Occipital lobe (tissue), 2 donors: Measurements from ENCODE around the gene PAK2. TPM values are rescaled to one million over a fixed set of nuclear protein-coding genes. Genes with fewer than 3 reads are reported as not detected.
A peak's percentile ranks its signal among the peaks of the same experiment; 100 is the strongest.
"Not testable (repeated sequence)": the region's sequence is repeated elsewhere in the genome, so short reads cannot be mapped to it uniquely, and the experiment has no call there.

ENCODE experiments used
- DNase-seq: peaks from one replicate; lab custom pipeline; 2025; lab: John Stamatoyannopoulos, UW
- total RNA-seq: library from RNA; depleted of rRNA; stranded (reverse); fragments of >200 nt; gene quantifications from one replicate; pipeline ENCODE4 v1.2.3, GENCODE V29; 2014

The PAK2 gene
- total RNA-seq, 1 donor from 2014 or later = 54.4 TPM

DNA sequence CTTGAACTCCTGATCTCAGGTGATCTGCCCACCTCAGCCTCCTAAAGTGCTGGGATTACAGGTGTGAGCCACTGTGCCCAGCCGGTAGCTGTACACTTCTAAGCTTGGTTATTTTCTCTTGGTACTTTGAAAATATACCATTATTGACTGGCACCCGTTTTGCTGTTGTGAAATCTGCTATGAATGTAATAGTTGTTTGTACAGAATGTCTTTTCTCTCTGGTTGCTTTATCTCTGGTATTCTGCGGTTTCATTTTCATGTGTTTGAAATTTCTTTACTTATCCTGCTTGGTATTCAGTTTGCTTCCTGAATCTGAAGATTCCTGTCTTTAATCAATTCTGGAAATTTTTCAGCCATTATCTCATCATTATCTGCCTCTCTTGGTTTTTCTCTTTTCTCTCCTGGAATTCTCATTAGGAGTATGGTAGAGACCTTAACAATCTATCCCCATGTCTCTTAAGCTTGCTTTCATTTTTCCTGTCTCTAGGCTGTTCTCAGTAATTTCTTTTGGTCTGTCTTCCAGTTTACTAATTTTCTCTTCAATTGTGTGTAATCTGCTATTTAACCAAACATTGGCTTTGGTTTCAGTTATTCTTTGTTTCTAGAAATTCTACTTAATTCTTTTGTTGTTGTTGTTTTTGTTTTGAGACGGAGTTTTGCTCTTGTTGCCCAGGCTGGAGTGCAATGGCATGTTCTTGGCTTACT is 2.8 kb upstream of the PAK2 start:
- DNase-seq = no peak

DNA sequence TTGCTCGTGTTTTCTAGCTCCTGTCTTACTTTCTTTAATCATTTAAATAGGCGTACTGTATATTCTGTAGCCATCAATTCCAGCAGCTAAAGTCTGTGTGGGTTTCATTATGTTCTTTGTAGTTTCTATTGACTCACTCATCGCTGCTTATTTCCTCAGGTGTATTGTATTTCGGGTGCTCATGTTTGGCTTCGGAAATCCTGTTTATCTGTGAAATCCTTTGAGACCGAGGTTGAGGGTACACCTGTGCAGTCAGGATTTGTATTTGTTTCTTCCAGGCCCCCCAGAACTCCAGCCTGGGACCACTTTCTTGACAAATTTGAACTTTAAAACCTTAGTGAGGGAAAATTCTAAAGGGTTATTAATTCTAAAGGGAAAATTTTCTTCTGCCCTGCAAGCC is 2.0 kb upstream of the PAK2 start:
- DNase-seq = no peak

- DNase-seq = peak; percentile 28
These were observed 1.0 kb downstream of the PAK2 start for GRCh38 chr3:196740481-196741248.

DNA sequence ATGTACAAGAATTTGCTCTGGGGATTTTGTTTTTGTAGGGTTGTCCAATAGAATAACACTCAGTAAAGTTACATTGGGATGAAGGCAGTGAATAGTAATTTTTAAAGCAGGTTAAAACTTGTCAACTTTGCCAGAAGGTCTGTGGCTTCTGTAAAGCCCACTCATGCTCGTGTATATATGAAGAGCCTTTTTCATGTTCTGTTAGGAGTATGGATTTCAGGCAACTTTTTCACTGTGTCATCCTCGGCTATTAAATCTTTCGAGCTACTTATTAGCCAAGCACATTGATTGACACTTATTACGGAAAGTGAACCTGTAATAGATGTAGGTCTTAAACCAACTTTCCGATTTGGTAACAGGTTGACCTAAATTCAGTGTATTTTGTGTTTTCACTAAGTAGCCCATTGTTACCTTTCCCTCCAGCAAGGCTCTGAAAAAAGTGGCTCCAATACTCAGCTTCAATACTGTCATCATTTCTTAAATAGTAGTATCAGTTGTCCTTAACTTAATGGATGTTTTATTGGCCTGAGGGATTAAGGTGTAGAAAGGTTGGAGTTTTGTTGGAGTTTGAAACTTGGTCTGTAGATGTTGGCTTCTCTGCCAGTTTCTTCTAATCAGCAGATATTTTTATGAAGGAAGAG is 1.7 kb downstream of the PAK2 start:
- DNase-seq = no peak

DNA sequence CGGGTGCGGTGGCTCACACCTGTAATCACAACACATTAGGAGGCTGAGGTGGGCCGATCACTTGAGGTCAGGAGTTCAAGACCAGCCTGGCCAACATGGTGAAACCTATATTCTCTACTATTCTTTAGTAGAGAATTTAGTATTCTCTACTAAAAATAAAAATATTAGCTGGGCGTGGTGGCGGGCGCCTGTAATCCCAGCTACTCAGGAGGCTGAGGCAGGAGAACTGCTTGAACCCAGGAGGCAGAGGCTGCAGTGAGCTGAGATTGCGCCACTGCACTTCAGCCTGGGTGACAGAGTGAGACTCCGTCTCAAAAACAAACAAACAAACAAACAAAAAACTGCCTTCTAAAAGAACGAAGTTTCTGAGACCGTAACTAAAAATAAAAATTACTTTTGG is 3.9 kb downstream of the PAK2 start:
- not testable (repeated sequence) for DNase-seq

- DNase-seq = no peak
These were observed 9.5 kb downstream of the PAK2 start for GRCh38 chr3:196749125-196749524.

GRCh38 chr3:196753201-196753600 is 13.5 kb downstream of the PAK2 start:
- DNase-seq = no peak

DNA sequence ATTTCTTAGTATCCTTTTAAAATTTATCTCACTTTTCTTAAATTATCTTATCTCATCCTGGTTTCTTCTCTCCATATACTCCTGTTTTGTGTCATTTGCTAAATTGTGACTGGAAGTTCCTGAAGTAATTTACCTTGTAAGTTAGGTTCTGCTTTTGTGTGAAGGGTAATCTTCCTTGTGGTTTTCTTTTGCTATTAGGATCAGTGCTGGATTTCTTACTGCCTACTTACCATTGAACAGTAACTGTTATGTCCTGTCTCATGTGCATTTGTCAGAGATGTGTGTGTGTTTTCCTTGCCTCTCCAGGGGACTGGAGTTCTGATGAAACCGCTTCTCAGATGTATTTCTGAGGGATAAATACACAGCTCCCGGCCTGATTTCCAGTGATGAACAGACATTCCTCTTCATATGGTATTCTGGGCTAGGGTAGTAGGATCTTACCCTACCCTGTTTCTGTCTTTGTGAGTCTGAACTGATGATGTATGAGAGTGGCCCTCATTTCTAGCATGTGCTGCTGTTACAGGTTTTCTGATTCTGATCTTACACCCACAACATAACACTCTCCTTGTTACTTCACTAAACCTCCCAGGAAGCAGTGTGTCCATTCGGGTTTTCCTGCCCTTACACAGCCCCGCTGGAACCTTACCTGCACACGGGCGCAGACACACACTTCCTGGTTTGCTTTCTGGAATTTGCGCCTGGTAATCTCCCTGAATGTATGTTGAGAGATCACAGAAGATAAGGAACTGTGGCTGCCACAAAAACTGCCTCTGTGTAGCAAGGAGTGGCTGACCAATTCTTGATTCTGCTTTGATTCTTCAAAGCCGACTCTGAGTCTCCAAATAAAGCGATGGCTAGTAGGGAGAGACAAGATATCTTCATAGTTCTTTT is 14.7 kb downstream of the PAK2 start:
- no peak for DNase-seq

DNA sequence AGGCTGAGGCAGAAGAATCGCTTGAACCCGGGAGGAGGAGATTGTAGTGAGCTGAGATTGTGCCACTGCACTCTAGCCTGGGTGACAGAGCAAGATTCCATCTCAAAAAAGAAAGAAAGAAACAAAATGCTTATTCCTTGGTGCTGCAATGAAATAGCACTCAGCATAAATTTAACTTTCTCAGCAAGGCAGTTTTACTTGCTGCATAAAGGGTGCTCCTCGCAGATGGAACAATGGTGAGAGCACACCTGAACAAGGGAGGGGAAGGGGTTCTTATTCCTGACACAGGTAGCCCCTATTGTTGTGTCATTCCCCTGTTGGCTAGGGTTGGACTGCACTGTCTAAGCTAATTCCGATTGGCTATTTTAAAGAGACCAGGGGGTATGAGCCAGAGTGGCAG is 17.1 kb downstream of the PAK2 start:
- DNase-seq = no peak

DNA sequence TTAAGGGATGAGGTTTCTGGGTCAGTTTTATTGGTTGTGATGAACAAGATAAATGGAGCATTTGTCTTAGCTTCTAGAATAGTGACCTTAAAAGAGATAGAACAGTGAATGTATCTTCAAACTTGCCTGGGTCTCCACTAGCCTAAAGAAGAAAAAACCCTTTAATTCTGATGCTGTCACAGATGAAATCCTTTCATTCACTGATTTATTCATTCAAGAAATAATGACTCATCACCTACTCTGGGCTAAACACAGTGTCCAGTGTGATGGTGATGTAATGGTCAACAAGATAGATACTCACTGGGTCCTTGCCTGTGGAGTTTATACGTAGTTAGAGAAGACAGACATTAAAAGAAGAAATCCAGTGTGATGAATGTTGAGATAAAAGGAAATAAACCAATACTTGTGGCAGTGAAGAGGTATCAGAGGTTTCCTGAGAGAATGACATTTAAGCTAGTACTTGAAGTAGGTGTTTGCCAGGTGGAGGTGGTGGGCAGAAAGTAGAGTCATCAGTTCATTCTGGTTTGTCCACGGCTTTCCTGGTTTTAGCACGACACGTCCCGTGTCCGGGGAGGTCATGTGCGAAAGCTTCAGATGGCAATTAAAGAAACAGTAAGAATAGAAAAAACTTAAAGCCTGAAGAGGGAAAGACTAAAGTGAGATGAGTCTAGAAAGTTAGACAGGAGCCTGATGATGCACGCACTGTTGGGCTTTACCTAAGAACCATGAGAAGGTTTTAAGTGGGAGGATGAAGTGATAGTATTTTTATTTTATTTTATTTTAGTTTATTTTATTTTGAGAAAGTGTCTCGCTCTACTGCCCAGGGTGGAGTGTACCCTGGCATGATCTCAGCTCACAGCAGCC is 18.5 kb downstream of the PAK2 start:
- DNase-seq = no peak

DNA sequence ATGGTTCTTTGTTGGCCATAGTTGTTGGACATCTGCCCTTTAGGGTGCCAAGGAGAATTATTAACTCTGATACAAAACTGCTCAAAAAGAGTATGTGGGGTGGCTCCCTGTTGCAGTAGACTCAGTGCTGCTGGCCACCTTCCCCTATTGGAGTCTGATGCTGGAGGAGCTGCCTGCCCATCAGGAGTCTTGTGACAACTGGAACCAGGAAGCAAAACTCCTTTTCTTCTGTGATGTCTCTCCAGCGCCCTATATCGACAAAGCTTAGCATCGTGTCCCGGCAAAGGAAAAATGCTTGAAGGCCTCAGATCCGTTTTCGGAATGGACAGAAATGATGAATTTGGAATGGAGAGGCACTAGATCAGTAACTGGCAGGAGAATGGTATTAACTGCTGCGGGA is 23.5 kb downstream of the PAK2 start:
- DNase-seq = no peak

- DNase-seq = no peak
These were observed 25.8 kb downstream of the PAK2 start for GRCh38 chr3:196765454-196765853.

GRCh38 chr3:196771067-196771466 is 31.4 kb downstream of the PAK2 start:
- DNase-seq = no peak

DNA sequence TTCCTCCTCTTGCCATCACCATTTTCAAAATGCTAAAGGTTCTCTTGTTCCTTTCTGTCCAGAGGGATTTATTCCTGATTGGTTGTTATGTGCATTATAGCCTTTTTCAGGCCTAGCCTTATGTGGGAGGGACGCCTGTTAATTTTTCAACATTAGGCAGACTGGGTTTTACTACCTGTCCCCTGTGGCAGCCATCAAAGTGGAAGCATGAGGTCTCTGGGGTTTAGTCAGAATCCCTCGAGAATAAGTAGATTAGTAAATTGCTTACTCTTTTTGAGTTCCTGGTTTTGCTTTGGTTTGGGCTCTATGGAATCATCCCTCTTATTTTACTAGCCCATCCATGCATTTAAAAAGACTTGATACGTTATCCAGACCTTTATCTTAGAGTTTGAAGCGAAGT is 32.4 kb downstream of the PAK2 start:
- DNase-seq = no peak

GRCh38 chr3:196772897-196773296 is 33.2 kb downstream of the PAK2 start:
- DNase-seq = no peak

DNA sequence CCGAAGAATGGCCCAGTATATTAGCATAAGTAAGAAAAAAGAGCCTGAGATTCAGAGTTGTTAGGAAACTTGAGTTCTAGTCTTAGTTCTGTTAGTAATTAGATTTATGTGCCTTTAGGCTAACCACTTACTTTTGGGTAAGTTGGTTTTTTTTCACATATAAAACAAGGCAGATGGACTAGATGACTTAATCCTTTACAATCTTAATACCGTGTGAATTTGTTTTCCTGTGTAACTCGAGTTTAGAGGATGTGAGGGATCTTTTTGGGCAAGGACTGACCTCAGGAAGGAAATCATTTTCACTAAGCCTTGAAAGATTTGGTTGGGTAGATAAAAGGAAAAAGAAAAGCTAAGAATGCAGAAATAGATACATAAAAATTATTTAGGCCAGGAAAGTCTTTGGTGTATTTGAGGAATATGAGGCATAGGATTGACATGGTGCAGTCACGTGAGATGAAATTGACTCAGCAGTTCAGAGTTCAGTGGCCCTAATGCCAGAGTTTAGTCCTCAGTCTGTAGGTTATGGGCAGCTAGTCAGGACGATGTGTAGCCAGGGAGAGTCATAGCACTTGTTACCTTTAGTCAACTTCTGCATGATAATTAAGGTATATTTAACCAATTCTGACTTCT is 34.6 kb downstream of the PAK2 start:
- DNase-seq = no peak

- DNase-seq = no peak
These were observed 35.3 kb downstream of the PAK2 start for GRCh38 chr3:196774848-196775422.

GRCh38 chr3:196775938-196776337 is 36.3 kb downstream of the PAK2 start:
- DNase-seq = no peak

DNA sequence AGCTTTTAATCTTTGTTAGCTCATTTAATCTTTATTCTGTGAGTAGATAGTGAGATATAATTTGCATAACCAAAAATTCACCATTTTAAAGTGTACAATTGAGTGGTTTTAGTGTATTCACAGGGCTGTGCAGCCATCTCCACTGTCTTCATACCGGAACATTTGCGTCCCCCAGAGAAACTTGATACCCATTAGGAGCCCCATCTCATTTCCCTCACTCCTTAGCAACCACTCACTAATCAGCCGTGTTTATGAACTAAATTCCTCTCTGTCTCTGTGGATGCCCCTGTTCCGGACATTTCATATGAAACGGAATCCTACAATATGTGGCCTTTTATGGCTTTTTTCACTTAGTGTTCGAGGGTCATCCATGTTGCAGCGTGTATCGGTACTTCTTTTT is 38.2 kb downstream of the PAK2 start:
- DNase-seq = no peak

DNA sequence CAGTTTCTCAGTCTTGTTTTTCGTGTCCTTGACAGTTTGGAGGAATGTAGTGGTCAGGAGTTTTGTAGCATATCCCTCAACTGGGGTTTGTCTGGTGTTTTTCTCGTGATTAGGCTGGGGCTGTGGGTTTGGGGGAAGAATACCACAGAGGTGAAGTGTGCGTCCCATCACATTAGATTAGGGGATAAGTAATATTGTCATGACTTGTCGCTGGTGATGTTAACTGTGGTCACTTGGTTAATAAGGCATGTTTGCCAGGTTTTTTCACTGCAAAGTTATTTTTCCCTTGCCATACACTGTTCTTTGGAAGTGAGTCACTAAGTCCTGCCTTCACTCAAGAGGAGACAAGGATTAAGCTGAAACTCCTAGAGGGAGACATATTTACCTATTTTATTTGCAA is 39.1 kb downstream of the PAK2 start:
- DNase-seq = no peak
